K562 (cell line): ENCODE results near the gene KIFC3. TPM values are rescaled to one million over a fixed set of nuclear protein-coding genes. Genes with fewer than 3 reads are reported as not detected.

ENCODE experiments used
- CAMTA2 ChIP-seq: fragments of 250-450 bp; sonication (Bioruptor Pico); conservative IDR thresholded peaks from 2 replicates; pipeline ENCODE4 v1.5.1; 2022
- DIDO1 ChIP-seq: fragments of 450-650 bp; IDR thresholded peaks from 2 replicates; pipeline ENCODE4 v1.6.1; 2016; ENCODE audit warnings: low read depth, missing biosample characterization, missing genetic modification characterization
- EP300 ChIP-seq: IDR thresholded peaks from 2 replicates; pipeline ENCODE4 v1.6.1; 2012; ENCODE audit warnings: low read length, improper control_type of control experiment
- FOXM1 ChIP-seq, 2 experiments: fragments of 450-650 bp in 1 of 2; sonication (generic) in 1 of 2; formaldehyde crosslinking in 1 of 2; IDR thresholded peaks; 2 replicates each; pipeline versions ENCODE4 v1.6.1 to v1.9.0; 2017 to 2022; ENCODE audit warnings: low read depth in 2 of 2, mild to moderate bottlenecking in 2 of 2, missing genetic modification reagents in 1 of 2, moderate library complexity in 1 of 2
- GMEB1 ChIP-seq: fragments of 250-450 bp; sonication (Bioruptor Pico); IDR thresholded peaks from 2 replicates; pipeline ENCODE4 v1.4.0; 2020; ENCODE audit warnings: mild to moderate bottlenecking
- HDAC2 ChIP-seq: fragments of 450-650 bp; IDR thresholded peaks from 2 replicates; pipeline ENCODE4 v1.6.1; 2016; ENCODE audit warnings: mild to moderate bottlenecking
- NCOA1 ChIP-seq: fragments of 450-650 bp; IDR thresholded peaks from 2 replicates; pipeline ENCODE4 v1.6.1; 2016; ENCODE audit warnings: low read depth
- PPARD ChIP-seq: fragments of 250-450 bp; sonication (Bioruptor Pico); IDR thresholded peaks from 2 replicates; pipeline ENCODE4 v1.8.0; 2022; ENCODE audit warnings: inconsistent platforms, mild to moderate bottlenecking, moderate library complexity
- RBFOX2 ChIP-seq: fragments of 200-400 bp; formaldehyde crosslinking; IDR thresholded peaks from 2 replicates; pipeline ENCODE4 v1.6.1; 2017; ENCODE audit warnings: low read depth, mild to moderate bottlenecking, low read length, moderate library complexity
- USF2 ChIP-seq: sonication (generic); formaldehyde crosslinking; IDR thresholded peaks from 2 replicates; pipeline ENCODE4 v1.5.0; 2020; ENCODE audit warnings: missing genetic modification reagents
- ZFP30 ChIP-seq: fragments of 250-450 bp; sonication (Bioruptor Pico); IDR thresholded peaks from 2 replicates; pipeline ENCODE4 v1.8.0; 2022; ENCODE audit warnings: moderate library complexity, mild to moderate bottlenecking, inconsistent platforms, borderline replicate concordance
- ZNF507 ChIP-seq: conservative IDR thresholded peaks from 2 replicates; pipeline ENCODE4 v1.6.1; 2017; ENCODE audit warnings: missing genetic modification characterization, missing compliant biosample characterization
- polyA plus RNA-seq, 8 experiments: library from polyadenylated mRNA; depleted of rRNA in 4 of 8; stranded (reverse) in 5 of 8; unstranded in 3 of 8; fragments of >200 nt; fragmentation: Nextera tagmentation in 2 of 8; fragmentation: Illumina TruSeq in 1 of 8; extraction: Ambion mirVana in 2 of 8; extraction: Trizol in 1 of 8; gene quantifications; 2 replicates each; pipeline versions ENCODE4 v1.2.1 to v1.2.3, GENCODE V29; 2011 to 2014; ENCODE audit warnings: inconsistent platforms in 1 of 8, missing spikeins in 1 of 8
- total RNA-seq, 7 experiments: library from RNA; depleted of rRNA in 6 of 7; stranded (reverse); fragments of >200 nt in 6 of 7; fragmentation: Illumina TruSeq in 2 of 7; extraction: Trizol in 2 of 7; gene quantifications; 2 replicates each; pipeline versions ENCODE4 v1.2.1 to v1.2.3, GENCODE V29; 2011 to 2021; ENCODE audit warnings: low replicate concordance in 1 of 7
- TF ChIP-seq, protein P1 (sequence below): fragments of 450-650 bp; IDR thresholded peaks from 2 replicates; pipeline ENCODE4 v1.6.1; 2016; ENCODE audit warnings: mild to moderate bottlenecking
- TF ChIP-seq, protein P2 (sequence below): fragments of 250-450 bp; sonication (Bioruptor Pico); IDR thresholded peaks from 2 replicates; pipeline ENCODE4 v1.8.0; 2021; ENCODE audit warnings: moderate library complexity, mild to moderate bottlenecking, inconsistent platforms
- TF ChIP-seq, protein P3 (sequence below): fragments of 450-650 bp; formaldehyde crosslinking; IDR thresholded peaks from 2 replicates; pipeline ENCODE4 v1.4.0; 2020; ENCODE audit warnings: mild to moderate bottlenecking, moderate library complexity
- TF ChIP-seq, protein P4 (sequence below): fragments of 450-650 bp; IDR thresholded peaks from 2 replicates; pipeline ENCODE4 v1.6.1; 2016; ENCODE audit warnings: borderline replicate concordance

KIFC3 gene
- total and polyA plus RNA-seq, 9 of the 15 experiments (the other 6 are each of a cell fraction or from before 2014, with no cell fraction given), result 0.23 to 105 (median 26.2) TPM

- TF ChIP-seq, protein P1, sequence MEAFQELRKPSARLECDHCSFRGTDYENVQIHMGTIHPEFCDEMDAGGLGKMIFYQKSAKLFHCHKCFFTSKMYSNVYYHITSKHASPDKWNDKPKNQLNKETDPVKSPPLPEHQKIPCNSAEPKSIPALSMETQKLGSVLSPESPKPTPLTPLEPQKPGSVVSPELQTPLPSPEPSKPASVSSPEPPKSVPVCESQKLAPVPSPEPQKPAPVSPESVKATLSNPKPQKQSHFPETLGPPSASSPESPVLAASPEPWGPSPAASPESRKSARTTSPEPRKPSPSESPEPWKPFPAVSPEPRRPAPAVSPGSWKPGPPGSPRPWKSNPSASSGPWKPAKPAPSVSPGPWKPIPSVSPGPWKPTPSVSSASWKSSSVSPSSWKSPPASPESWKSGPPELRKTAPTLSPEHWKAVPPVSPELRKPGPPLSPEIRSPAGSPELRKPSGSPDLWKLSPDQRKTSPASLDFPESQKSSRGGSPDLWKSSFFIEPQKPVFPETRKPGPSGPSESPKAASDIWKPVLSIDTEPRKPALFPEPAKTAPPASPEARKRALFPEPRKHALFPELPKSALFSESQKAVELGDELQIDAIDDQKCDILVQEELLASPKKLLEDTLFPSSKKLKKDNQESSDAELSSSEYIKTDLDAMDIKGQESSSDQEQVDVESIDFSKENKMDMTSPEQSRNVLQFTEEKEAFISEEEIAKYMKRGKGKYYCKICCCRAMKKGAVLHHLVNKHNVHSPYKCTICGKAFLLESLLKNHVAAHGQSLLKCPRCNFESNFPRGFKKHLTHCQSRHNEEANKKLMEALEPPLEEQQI, result no peak
- TF ChIP-seq ZNF507 (tag) (no peak), RBFOX2 (no peak), NCOA1 (0 out of 2 replicates have a peak, but pooled peaks have one; percentile 23), HDAC2 (peak; percentile 91; the same call in 1 of the 2 replicates), USF2 (CRISPR knock-in tag) (no peak), ZFP30 (CRISPR knock-in tag) (no peak), CAMTA2 (CRISPR knock-in tag) (no peak), DIDO1 (no peak), GMEB1 (CRISPR knock-in tag) (no peak), EP300 (peak; percentile 79), PPARD (CRISPR knock-in tag) (no peak), FOXM1 (IDR thresholded peaks at IDR 0.05; ENCODE audit: low read depth) (no peak), FOXM1 (CRISPR knock-in tag; IDR thresholded peaks at IDR 0.05; ENCODE audit: low read depth) (no peak)
- TF ChIP-seq, protein P2, sequence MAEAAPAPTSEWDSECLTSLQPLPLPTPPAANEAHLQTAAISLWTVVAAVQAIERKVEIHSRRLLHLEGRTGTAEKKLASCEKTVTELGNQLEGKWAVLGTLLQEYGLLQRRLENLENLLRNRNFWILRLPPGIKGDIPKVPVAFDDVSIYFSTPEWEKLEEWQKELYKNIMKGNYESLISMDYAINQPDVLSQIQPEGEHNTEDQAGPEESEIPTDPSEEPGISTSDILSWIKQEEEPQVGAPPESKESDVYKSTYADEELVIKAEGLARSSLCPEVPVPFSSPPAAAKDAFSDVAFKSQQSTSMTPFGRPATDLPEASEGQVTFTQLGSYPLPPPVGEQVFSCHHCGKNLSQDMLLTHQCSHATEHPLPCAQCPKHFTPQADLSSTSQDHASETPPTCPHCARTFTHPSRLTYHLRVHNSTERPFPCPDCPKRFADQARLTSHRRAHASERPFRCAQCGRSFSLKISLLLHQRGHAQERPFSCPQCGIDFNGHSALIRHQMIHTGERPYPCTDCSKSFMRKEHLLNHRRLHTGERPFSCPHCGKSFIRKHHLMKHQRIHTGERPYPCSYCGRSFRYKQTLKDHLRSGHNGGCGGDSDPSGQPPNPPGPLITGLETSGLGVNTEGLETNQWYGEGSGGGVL, result no peak
- TF ChIP-seq, protein P3, sequence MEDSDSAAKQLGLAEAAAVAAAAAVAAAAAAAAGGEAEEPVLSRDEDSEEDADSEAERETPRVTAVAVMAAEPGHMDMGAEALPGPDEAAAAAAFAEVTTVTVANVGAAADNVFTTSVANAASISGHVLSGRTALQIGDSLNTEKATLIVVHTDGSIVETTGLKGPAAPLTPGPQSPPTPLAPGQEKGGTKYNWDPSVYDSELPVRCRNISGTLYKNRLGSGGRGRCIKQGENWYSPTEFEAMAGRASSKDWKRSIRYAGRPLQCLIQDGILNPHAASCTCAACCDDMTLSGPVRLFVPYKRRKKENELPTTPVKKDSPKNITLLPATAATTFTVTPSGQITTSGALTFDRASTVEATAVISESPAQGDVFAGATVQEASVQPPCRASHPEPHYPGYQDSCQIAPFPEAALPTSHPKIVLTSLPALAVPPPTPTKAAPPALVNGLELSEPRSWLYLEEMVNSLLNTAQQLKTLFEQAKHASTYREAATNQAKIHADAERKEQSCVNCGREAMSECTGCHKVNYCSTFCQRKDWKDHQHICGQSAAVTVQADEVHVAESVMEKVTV (CRISPR knock-in tag), result no peak
- TF ChIP-seq, protein P4, sequence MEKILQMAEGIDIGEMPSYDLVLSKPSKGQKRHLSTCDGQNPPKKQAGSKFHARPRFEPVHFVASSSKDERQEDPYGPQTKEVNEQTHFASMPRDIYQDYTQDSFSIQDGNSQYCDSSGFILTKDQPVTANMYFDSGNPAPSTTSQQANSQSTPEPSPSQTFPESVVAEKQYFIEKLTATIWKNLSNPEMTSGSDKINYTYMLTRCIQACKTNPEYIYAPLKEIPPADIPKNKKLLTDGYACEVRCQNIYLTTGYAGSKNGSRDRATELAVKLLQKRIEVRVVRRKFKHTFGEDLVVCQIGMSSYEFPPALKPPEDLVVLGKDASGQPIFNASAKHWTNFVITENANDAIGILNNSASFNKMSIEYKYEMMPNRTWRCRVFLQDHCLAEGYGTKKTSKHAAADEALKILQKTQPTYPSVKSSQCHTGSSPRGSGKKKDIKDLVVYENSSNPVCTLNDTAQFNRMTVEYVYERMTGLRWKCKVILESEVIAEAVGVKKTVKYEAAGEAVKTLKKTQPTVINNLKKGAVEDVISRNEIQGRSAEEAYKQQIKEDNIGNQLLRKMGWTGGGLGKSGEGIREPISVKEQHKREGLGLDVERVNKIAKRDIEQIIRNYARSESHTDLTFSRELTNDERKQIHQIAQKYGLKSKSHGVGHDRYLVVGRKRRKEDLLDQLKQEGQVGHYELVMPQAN, result no peak
Observed at GRCh38 chr16:57800200-57801097, 1.8 kb downstream of the KIFC3 start (continued).
